Keratinocyte (primary cell): ENCODE data around the gene ZMYM5.

Experiments
- EZH2 ChIP-seq: IDR thresholded peaks from one replicate; pipeline ENCODE4 v1.6.1; 2012; ENCODE audit warnings: inconsistent platforms, mild to moderate bottlenecking, low read length, moderate library complexity
- TF ChIP-seq, protein P1 (sequence below), 3 experiments: IDR thresholded peaks in 1 of 3; conservative IDR thresholded peaks in 1 of 3; optimal IDR thresholded peaks in 1 of 3; 2 replicates in 2 of 3; 3 replicates in 1 of 3; pipeline versions ENCODE3 to v1.5.1; 2011; ENCODE audit warnings: low read length in 3 of 3, mild to moderate bottlenecking in 3 of 3, moderate library complexity in 2 of 3, control low read depth in 1 of 3, inconsistent platforms in 1 of 3; ENCODE audit not compliant: insufficient read depth in 2 of 3; ENCODE audit errors: extremely low read depth in 1 of 3

DNA sequence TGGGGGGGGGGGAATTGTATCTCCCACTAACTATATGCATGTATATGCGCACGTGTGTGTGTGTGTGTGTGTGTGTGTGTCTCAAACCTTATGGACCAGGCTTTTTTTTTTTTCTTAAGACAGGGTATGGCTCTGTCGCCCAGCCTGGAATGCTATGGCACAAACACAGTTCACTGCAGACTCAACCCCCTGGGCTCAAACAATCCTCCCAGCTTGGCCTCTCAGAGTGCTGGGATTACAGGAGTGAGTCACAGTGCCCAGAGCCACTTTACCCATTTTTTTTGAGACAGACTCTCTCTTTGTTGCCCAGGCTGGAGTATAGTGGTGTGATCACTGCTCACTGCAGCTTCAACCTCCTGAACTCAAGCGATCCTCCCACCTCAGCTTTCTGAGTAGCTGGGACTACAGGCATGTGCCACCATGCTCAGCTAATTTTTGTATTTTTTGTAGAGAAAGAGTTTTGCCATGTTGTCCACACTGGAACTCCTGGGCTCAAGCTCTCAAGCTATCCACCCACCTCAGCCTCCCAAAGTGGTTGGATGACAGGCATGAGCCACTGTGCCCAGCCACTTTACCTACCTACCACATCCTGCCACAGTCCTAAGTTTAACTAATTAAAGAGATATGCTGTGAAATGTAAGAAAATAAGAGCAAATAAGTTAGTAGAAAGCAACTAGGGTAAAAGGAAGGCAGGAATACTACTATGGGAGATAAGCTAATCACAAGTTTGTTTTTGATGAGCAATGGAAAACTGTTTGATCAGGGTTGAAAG, 2.4 kb downstream of the ZMYM5 start:
- TF ChIP-seq, protein P1, sequence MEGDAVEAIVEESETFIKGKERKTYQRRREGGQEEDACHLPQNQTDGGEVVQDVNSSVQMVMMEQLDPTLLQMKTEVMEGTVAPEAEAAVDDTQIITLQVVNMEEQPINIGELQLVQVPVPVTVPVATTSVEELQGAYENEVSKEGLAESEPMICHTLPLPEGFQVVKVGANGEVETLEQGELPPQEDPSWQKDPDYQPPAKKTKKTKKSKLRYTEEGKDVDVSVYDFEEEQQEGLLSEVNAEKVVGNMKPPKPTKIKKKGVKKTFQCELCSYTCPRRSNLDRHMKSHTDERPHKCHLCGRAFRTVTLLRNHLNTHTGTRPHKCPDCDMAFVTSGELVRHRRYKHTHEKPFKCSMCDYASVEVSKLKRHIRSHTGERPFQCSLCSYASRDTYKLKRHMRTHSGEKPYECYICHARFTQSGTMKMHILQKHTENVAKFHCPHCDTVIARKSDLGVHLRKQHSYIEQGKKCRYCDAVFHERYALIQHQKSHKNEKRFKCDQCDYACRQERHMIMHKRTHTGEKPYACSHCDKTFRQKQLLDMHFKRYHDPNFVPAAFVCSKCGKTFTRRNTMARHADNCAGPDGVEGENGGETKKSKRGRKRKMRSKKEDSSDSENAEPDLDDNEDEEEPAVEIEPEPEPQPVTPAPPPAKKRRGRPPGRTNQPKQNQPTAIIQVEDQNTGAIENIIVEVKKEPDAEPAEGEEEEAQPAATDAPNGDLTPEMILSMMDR (optimal IDR thresholded peaks at IDR 0.05 in 1 of 3, IDR thresholded peaks at IDR 0.05 in 1 of 3, conservative IDR thresholded peaks at IDR 0.05 in 1 of 3; ENCODE audit: extremely low read depth in 1 of 3, insufficient read depth in 2 of 3, low read length in 3 of 3): no peak
- TF ChIP-seq EZH2: no peak
